Measurements from ENCODE around the gene BEGAIN.

DNA sequence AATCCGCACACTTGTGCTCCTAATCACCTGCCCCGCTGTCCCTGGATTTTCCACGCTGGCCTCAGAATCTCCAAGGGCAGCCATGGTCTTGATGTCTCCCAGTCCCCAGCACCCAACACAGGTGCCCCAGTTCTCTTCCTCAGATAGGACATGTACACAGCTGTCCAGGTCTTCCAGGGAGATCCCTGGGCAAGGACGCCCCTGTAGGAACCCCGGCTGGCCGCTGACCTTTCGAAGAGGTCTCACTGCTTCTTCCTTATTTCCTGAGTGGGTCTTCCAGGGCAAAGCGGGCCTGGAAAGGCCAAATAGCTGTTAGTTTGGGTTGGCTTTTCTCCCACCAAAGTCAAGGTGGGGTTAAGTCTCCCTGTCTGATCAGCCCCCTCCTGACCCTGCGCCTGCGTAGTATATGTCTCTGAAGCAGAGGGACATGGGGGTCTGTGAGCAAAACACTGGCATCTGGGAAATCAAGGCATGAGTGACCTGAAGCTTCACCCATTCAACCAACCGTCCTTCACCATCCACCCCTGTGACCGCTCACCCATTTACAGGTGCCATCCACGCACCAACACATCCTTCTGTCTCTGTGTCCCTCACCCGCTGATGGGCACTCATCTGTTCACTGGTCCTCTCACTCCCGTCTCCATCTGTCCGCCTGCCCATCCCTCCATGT is 4.6 kb downstream of the BEGAIN start:
- TF ChIP-seq POLR2A (IDR thresholded peaks at IDR 0.05), result no peak
- TF ChIP-seq, protein P1, sequence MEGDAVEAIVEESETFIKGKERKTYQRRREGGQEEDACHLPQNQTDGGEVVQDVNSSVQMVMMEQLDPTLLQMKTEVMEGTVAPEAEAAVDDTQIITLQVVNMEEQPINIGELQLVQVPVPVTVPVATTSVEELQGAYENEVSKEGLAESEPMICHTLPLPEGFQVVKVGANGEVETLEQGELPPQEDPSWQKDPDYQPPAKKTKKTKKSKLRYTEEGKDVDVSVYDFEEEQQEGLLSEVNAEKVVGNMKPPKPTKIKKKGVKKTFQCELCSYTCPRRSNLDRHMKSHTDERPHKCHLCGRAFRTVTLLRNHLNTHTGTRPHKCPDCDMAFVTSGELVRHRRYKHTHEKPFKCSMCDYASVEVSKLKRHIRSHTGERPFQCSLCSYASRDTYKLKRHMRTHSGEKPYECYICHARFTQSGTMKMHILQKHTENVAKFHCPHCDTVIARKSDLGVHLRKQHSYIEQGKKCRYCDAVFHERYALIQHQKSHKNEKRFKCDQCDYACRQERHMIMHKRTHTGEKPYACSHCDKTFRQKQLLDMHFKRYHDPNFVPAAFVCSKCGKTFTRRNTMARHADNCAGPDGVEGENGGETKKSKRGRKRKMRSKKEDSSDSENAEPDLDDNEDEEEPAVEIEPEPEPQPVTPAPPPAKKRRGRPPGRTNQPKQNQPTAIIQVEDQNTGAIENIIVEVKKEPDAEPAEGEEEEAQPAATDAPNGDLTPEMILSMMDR (IDR thresholded peaks at IDR 0.05), result no peak
- no peak for TF ChIP-seq EP300 (IDR thresholded peaks at IDR 0.05)
